Raji (cell line): ENCODE measurements around the gene ZHX3.

Experiments used
- POLR2A ChIP-seq: IDR thresholded peaks from 2 replicates; pipeline ENCODE4 v1.6.1; 2011; ENCODE audit warnings: low read depth, low read length, control low read depth; ENCODE audit not compliant: insufficient read depth

The ZHX3 gene

DNA sequence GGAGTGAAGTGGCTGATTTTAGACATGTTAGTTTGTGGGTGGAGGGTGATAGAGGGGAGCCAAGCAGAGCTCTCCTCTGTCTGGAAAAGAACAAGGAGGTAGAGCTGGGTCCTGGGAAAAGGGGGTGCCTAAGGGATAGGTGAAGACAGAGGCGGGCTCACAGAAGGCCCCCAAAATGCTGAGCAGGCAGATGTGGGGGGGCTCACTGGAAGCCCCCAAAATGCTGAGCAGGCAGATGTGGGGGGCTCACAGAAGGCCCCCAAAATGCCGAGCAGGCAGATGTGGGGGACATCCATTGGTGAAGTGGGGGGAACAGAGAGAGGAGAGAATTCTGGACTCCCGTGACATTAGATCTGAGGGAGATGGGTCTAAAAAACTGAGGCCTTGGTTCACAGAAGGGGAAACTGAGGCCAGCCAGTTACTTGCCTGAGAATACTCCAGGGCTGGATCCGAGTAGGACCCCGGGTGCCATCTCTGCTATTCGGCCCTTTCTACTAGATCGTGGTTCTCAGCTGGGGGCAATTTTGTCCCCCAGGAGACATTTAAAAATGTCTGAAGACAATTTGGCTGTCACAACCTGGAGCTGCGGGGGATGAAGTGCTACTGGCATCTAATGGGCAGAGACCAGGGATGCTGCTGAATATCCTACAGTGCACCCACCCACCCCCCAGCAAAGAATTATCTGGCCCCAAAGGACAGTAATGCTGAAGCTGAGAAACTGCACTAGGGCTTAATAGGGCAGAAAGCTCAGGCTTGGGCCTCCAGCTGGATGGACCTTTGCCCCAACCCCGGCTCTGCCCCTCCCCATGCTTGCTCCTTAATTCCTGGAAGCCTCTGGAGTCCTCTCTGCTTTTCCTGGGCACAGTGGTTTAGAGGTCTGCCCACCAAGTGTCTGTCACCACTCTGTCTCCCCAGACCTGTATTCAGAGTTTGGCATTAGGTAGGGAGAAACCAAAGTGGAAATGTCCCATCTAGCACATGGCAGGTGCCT, 25.2 kb upstream of the ZHX3 start:
- TF ChIP-seq POLR2A, result no peak

DNA sequence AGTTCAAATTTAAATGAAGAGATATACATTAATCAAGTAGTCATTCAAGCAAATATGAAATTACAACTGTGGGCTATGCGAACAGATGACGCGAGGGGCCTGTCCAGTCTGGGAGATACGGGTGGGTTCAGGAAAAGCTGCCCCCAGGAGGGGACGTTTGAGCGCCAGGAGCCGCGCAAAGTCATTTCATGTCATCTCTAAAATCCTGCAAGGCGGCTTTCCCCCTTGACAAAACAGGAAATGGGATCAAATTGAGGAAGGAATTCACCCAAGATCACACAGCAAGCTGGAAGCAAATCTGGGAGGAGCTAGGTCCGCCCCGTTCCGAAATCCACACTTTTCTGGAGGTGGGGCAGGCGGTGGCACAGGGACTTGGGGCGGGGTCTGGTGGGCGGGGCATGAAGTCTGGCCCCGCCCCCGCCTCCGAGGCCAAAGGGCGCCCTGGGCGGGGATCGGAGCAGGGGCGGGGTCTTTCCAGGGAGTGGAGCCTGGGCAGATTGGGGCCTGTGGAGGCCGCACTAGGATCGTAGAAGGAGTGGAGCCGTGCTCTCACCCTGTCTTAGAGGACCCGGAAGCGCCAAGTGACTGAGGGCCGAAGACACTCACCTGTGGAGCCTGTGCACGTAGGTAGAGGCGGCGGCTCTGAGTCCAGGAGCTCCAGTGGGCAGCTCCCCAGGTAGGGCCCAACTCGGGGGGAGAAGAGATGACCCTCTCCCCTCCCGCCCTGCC, 23.0 kb upstream of the ZHX3 start, which contains the start of gene LPIN3:
Gene LPIN3, plus strand, starts transcription at position 495 of the 729 bp plus-strand sequence. CDS start 4,983 bp downstream, outside the sequence.
- no peak for TF ChIP-seq POLR2A

DNA sequence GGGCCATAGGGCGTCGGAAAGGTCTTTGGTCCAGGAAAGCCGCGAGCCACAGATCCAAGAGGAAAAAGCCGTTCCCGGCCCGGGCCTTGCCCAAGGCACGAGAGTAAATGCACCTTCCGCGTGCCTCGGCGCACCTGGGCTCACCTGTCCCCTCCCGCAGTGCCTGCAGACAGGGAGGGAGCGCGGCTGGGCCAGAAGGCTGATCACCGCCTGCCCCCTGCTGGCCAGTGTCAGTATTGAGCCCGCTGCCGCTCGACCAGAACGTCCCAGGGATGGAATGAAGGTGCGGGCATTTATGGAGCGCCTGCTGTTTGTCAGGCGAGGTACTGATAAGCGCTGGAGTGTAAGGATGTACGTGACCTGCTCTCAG, 22.4 kb upstream of the ZHX3 start:
- TF ChIP-seq POLR2A, result no peak

GRCh38 chr20:41336711-41337492, 19.4 kb upstream of the ZHX3 start:
- TF ChIP-seq POLR2A, result no peak

- no peak for TF ChIP-seq POLR2A
Measured at GRCh38 chr20:41335591-41335990, 18.1 kb upstream of the ZHX3 start.

- TF ChIP-seq POLR2A, result no peak
Measured at GRCh38 chr20:41334443-41335421, 17.2 kb upstream of the ZHX3 start.

GRCh38 chr20:41334036-41334435, 16.5 kb upstream of the ZHX3 start:
- no peak for TF ChIP-seq POLR2A

GRCh38 chr20:41331731-41332130, 14.2 kb upstream of the ZHX3 start:
- TF ChIP-seq POLR2A, result no peak

DNA sequence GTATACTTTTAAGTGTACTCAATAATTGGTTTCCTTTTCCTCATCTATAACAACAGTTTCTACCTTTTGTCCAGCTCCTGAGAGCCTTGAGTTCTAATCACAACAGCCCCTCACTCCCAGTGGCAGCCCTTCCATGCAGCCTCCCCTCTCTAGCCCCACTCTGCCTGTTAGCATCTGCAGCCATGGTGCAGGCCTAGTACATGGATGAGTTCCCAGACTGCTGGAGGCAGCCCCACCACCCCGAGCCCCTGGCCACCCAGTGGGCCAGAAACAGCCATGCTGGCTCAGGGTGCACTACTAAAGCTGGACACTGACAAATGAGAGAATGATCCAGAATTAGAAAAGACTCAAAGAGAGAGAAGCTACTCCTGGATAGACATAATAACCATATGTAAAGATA, 13.4 kb upstream of the ZHX3 start:
- TF ChIP-seq POLR2A, result no peak

DNA sequence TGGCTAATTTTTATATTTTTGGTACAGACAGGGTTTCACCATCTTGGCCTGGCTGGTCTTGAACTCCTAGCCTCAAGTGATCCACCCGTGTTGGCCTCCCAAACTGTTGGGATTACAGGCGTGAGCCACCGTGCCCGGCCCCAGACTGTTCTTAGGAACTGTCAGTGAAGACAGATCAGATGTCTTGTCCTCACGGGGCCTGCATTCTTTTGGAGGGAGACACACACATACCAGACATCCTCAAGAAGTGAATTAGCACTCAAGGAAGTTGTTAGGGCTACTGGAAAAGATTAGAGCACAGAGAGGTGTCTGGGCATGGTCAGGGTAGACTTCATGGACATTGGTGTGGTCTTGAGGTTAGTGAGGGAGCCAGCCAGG, 12.8 kb upstream of the ZHX3 start:
- TF ChIP-seq POLR2A, result no peak

GRCh38 chr20:41329435-41330342, 12.2 kb upstream of the ZHX3 start:
- TF ChIP-seq POLR2A, result no peak

DNA sequence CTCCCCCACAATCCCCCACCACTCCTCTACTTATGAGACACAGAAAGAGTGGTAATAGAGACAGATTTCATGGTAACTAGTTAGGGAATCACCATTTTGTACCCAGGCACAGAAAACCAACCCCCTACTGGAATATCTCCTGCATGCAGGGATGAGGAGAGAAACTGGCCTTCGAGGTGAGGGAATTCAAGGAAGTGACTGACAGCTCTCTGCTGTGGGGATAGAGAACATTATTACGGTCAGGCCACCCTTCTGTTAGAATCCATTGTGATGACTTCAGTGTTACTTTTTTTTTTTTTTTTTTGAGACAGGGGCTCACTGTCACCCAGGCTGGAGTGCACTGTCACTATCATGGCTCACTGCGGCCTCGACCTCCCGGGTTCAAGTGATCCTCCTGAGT, 9.6 kb upstream of the ZHX3 start:
- no peak for TF ChIP-seq POLR2A

DNA sequence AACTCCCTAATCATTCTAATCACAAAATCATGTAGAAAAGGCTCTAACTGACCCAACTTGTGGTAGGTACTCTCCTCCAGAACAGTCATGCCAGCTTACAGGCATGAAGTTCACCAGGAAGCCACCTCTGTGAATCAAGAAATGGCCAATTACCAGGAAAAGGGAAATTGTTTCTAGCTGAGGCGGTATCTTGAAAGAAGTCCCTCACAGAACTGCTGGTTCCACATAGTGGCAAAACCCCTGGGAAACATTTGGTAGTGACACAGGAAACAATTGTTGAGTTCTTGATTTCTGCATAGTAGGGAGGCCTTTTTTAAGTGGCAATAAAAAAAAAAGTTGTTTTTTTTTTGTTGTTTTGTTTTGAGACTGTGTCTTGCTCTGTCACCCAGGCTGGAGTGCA, 3.4 kb upstream of the ZHX3 start:
- no peak for TF ChIP-seq POLR2A
